ENCODE results near the gene PPP4R1. TPM values are rescaled to one million over a fixed set of nuclear protein-coding genes. Genes with fewer than 3 reads are reported as not detected.

PPP4R1 gene
- total RNA-seq, 1 experiment from 2014 or later = 66.7 TPM

- Histone ChIP-seq H2AFZ (ENCODE audit: low read depth, low read length, poor library complexity, severe bottlenecking) (no peak overlapping the region), H3K4me3 (replicated peaks in 1 of 2; ENCODE audit: low read depth in 1 of 2, low read length in 2 of 2) (no peak overlapping the region), H3K79me2 (ENCODE audit: insufficient read depth, low read length) (peaks cover 100% of the 10 kb centered on the region), H3K4me2 (ENCODE audit: low read length) (no peak overlapping the region), H3K27ac (ENCODE audit: low read depth, low read length) (no peak overlapping the region), H3K9me3 (ENCODE audit: control insufficient read depth in 1 of 2, insufficient read depth in 1 of 2, low read depth in 1 of 2, low read length in 2 of 2) (no peaks in the 10 kb centered on the region), H3K9ac (ENCODE audit: low read length) (no peak overlapping the region), H3K4me1 (ENCODE audit: control insufficient read depth in 1 of 2, insufficient read depth in 2 of 2, low read length in 2 of 2) (peaks cover 11 to 23% of the 10 kb centered on the region in 2 experiments), H3K9me2 (ENCODE audit: insufficient read depth) (no peaks in the 10 kb centered on the region), H3K27me3 (ENCODE audit: insufficient read depth, low read length) (no peaks in the 10 kb centered on the region), H3K36me3 (ENCODE audit: control insufficient read depth in 1 of 2, insufficient read depth in 2 of 2, low read length in 2 of 2) (peaks cover 4 to 10% of the 10 kb centered on the region in 2 experiments; a peak in 2 of 4 replicates), H4K20me1 (ENCODE audit: insufficient read depth) (0 out of 2 replicates have a peak, but pooled peaks cover 4% of the 10 kb centered on the region)
- no peak for ATAC-seq
- ChIA-PET POLR2A (no interaction called here), RAD21 (ENCODE audit: low non-redundant PET in 1 of 2, low total read pairs in 2 of 2, uncharacterized antibody in 2 of 2, unreplicated experiment in 2 of 2) (no interaction called here), CTCF (no interaction called here)
- TF ChIP-seq POLR2AphosphoS5 (IDR thresholded peaks at IDR 0.05; ENCODE audit: low read depth, low read length) (no peak), MAX (IDR thresholded peaks at IDR 0.05) (no peak), ZFX (IDR thresholded peaks at IDR 0.05) (no peak), CTCF (IDR thresholded peaks at IDR 0.05 in 2 of 3, conservative IDR thresholded peaks at IDR 0.05 in 1 of 3; ENCODE audit: borderline replicate concordance in 1 of 3, insufficient read depth in 1 of 3, low read depth in 2 of 3, low read length in 2 of 3) (no peak), POLR2A (IDR thresholded peaks at IDR 0.05; ENCODE audit: borderline replicate concordance, extremely low read depth, insufficient read depth, insufficient read length) (no peak), EZH2 (IDR thresholded peaks at IDR 0.05) (no peak), SIN3A (IDR thresholded peaks at IDR 0.05; ENCODE audit: low read depth) (no peak), CEBPB (IDR thresholded peaks at IDR 0.05; ENCODE audit: low read depth) (no peak), ZNF274 (IDR thresholded peaks at IDR 0.05; ENCODE audit: low read depth, low read length) (no peak), ELF1 (IDR thresholded peaks at IDR 0.05; ENCODE audit: borderline replicate concordance, low read depth) (no peak), ZBTB33 (IDR thresholded peaks at IDR 0.05; ENCODE audit: extremely low read depth, insufficient replicate concordance, low read length) (no peak), RAD21 (IDR thresholded peaks at IDR 0.05; ENCODE audit: low read depth) (no peak), YY1 (IDR thresholded peaks at IDR 0.05; ENCODE audit: extremely low read depth, insufficient replicate concordance, low read depth, low read length) (no peak), SRF (IDR thresholded peaks at IDR 0.05; ENCODE audit: low read depth) (no peak), CBX3 (IDR thresholded peaks at IDR 0.05; ENCODE audit: low read depth) (no peak)
- TF ChIP-seq, protein P1, sequence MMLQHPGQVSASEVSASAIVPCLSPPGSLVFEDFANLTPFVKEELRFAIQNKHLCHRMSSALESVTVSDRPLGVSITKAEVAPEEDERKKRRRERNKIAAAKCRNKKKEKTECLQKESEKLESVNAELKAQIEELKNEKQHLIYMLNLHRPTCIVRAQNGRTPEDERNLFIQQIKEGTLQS (IDR thresholded peaks at IDR 0.05) = no peak
- DNase-seq (ENCODE audit: low read depth, low spot score) = no peak
- BruUV-seq (replicated peaks) = no TSS peak
- intact Hi-C loops (cut with micrococcal nuclease) = no loop called here
Measured at GRCh38 chr18:9608728-9609127, 5.6 kb downstream of the PPP4R1 start.

Measured in HCT116 (cell line).